CD4-positive, alpha-beta T cell treated with Interferon gamma for 1 hour (primary cell): Measurements from ENCODE around the gene AADACL3.
"Not testable (repeated sequence)": the region's sequence is repeated elsewhere in the genome, so short reads cannot be mapped to it uniquely, and the experiment has no call there.

Experiments
- DNase-seq: peaks from one replicate; pipeline ENCODE4 v3.0.0-alpha.2; 2020

Gene AADACL3

DNA sequence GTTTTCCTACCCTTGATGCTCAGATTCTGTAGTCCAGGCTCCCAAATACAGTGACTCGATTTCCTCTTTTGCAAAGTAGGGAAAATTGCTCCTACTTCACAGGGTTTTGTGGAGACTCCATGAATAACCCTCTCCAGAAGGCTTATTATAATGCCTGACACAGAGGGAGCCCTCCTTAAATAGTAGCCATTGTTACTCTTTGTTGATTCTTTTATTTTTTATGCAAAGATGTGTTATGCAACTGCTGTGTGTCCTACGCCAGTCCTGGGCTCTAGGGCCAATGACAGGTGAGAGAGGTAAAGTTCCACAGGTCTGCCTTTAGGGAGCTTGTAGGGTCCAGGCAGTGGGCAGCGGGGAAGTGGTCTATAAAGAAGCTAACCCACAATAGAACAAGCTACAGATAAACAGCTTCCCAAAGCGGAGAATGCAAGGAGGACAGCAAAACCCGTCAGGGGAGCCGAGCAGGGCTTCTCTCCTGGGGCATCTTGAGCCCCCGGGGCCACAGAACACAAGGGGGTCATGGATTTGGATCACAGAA, 1.5 kb downstream of the AADACL3 start:
- no peak for DNase-seq

GRCh38 chr1:12722626-12723025, 6.7 kb downstream of the AADACL3 start:
- DNase-seq: no peak

DNA sequence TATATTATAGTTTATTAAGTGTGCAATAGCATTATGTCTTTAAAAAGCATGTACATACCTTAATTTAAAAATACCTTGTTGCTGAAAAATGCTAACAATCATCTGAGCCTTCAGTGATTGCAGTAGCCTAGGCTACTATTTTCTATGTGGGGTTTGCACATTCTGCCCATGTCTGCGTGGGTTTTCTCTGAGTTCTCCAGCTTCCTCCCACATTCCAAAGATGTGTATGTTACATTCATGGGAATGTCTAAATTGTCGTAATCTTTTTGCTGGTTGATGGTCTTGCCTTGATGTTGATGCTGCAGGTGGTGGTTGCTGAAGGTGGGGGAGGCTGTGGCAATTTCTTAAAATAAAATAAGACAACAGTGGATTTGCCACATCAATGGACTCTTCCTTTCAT, 12.5 kb downstream of the AADACL3 start:
- no peak for DNase-seq

GRCh38 chr1:12730156-12730555, 14.2 kb downstream of the AADACL3 start:
- no peak for DNase-seq

GRCh38 chr1:12731084-12731483, 15.2 kb downstream of the AADACL3 start:
- not testable (repeated sequence) for DNase-seq

GRCh38 chr1:12734651-12735050, 18.7 kb downstream of the AADACL3 start:
- no peak for DNase-seq

GRCh38 chr1:12738934-12739333, 23.0 kb downstream of the AADACL3 start:
- DNase-seq: no peak

DNA sequence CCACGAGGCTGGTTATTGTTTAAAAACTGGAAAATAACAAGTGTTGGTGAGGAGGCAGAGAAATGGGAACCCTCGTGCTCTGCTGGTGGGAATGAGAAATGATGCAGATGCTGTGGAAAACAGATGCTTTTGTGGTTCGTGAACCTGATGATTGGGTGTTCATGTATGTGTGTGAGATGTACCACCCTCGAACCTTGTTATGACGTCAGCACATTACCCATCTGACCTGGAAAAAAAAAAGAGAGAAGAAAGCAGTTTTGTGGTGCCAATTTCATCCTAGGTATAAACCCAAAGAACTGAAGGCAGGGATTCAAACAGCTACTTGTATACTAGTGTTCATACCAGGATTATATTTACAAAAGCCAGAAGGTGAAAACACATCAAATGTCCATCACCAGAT, 23.7 kb downstream of the AADACL3 start:
- DNase-seq: no peak

GRCh38 chr1:12741946-12742345, 26.0 kb downstream of the AADACL3 start:
- DNase-seq: no peak

GRCh38 chr1:12745126-12745991, 29.4 kb downstream of the AADACL3 start:
- no peak for DNase-seq

- DNase-seq: no peak
Observed at GRCh38 chr1:12745992-12746323, 30.0 kb downstream of the AADACL3 start, which contains the start of gene CFAP107. Gene CFAP107 (plus strand): TSS chr1:12746200. CDS start chr1:12746431, 231 bp downstream.

DNA sequence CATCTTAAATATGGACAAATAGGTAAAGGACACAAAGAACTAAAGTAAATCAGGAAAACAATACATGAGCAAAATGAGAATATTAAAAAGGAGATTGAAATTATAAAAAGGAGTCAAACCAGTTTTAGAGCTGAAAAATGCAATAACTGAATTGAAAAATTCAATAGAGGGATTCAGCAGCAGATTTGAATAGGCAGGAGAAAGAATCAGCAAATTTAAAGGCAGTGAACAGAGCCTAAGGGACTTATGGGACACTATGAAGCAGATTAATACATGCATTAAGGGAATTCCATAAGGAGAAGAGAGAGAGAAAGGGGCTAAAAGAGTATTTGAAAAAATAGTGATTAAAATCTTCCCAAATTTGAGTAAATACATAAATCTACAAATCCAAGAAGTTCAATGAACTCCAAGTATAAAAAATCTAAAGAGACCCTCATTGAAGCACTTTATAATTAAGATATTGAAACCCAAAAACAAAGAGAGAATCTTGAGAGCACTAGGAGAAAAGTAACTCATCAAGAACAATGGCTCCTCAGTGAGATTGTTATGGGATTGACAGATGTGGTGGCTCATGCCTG, 33.0 kb downstream of the AADACL3 start:
- DNase-seq: no peak

DNA sequence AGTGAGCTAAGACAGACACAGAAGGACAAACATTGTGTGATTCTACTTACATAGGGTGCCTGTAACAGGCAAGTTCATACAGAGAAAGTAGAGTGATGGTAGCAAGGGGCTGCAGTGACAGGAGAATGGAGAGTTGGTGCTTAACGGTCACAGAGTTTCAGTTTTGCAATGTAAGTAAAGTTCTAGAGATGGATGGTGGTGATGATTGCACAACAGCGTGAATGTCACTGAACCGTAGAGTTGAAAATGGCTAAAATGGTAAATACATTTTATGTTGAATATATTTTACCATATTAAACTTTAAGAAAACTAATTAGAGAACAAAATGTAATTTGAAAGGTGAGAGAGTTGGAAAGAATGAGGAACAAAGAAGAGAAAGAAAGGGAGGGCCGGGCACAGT, 38.8 kb downstream of the AADACL3 start:
- no peak for DNase-seq

DNA sequence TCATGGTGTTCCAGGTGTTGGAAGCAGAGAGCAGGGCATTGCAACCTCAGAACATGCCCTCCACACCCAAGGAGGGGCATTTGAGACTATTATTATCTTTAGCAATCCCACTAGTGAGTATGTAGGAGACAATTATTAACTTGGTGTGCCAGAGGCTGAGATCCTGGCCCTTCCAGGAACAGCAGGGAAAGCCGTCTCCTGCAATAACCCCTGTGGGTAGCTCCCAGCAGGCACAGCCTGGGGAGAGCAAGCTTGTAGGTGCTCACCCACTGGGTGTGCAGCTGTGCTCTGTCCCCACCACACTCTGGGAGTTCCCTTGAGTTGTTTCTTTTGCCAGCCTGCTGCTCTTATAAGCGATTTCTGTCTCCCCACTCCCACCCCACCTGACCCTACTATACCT, 40.4 kb downstream of the AADACL3 start:
- DNase-seq: no peak

DNA sequence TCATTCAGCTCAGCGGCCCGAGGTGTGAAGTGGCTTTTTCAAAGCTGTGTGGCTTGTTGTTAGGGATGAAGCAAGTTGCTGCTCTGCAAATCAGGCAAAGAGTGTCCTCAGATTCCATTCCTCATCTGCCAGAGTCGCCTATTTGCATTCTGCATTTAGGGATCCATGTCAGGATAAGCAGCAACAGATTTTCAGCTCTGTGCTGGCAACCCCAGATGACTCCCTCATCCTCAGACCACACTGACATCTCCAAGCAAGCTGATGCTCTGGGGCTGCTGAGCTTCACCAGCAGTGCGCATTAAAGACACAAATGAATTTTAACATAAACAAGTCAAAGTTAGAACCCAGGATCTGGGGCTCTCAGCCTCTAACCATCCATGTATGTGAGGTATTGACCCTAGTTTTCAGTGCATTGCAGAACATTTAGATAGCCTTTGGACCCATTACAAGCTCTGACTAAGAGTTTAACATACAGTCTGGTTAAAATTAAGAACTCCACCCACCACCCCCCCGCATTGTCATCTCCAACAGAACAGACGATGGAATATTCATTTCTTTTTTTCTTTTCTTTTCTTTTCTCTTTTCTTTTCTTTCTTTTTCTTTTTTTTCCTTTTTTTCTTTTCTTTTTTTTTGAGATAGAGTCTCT, 41.0 kb downstream of the AADACL3 start:
- no peak for DNase-seq

DNA sequence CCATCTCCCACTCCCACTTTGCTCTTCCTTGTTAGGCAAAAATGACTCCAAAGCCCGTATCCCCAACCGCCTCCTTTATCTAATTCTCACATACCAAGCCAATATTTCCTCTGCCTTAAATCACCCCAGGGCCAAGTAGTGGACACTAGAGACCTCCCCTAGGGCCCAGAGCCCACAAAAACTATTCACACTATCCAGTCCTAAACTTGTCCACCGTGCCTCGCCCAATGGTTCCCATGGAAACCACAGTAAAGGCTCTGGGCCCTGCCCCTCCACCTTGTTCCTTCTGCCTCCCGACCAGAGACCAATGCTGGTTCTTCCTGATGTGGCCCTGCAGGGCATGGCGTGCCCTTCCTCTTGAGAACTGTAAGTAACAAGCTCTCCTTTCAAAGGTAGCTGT, 41.9 kb downstream of the AADACL3 start:
- no peak for DNase-seq

- no peak for DNase-seq
Observed at GRCh38 chr1:12760256-12760795, 44.4 kb downstream of the AADACL3 start.

DNA sequence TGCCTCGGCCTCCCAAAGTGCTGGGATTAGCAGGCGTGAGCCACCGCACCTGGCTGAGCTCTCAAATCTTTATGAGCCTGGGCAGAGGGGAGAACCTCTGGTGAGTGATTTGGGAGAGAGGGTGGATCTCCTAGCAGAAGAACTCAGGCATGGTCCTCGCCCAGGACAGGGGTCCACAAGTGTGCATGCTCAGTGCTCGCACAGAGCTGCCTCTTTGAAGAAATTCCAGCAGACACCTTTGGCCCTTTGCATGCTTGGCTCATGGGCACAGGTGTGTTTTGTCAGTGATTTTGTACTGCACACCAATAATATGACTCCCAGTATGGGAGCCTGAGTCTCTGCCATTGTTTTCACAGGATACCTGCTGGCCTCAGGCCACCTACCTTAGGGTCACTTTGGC, 45.9 kb downstream of the AADACL3 start:
- DNase-seq: no peak

GRCh38 chr1:12762766-12763165, 46.9 kb downstream of the AADACL3 start:
- DNase-seq: no peak

GRCh38 chr1:12763479-12763878, 47.6 kb downstream of the AADACL3 start:
- no peak for DNase-seq

GRCh38 chr1:12764016-12764415, 48.1 kb downstream of the AADACL3 start:
- DNase-seq: no peak

- DNase-seq: no peak
Observed at GRCh38 chr1:12769031-12769430, 53.1 kb downstream of the AADACL3 start.

- DNase-seq: no peak
Observed at GRCh38 chr1:12769976-12770505, 54.1 kb downstream of the AADACL3 start.
